Stimulated activated CD4-positive, alpha-beta T cell treated with anti-CD3 and anti-CD28 coated beads, TNF-alpha, amount 100 ng/mL, for 48 hours (primary cell): ENCODE measurements around the gene TBX6.
"Not testable (repeated sequence)": the region's sequence is repeated elsewhere in the genome, so short reads cannot be mapped to it uniquely, and the experiment has no call there.

Source experiments
- DNase-seq, 3 donors: peaks; one replicate each; pipeline ENCODE4 v3.0.0-alpha.2; 2020; ENCODE audit warnings: low read depth in 3 of 3

TBX6 gene

GRCh38 chr16:30091474-30092372 lies at the start of gene TBX6:
TBX6 (minus strand) TSS chr16:30091924; CDS start chr16:30091193, 731 bp downstream.
- peak; percentile 90 to 91 (median 90) for DNase-seq

- DNase-seq = no peak
These were observed 48.1 kb upstream of the TBX6 start for GRCh38 chr16:30139583-30140481.

GRCh38 chr16:30137897-30138296 lies 46.2 kb upstream of the TBX6 start:
- DNase-seq = no peak

- no peak for DNase-seq
These were observed 45.4 kb upstream of the TBX6 start for GRCh38 chr16:30136971-30137605.

GRCh38 chr16:30132591-30132990 lies 40.9 kb upstream of the TBX6 start:
- no peak for DNase-seq

GRCh38 chr16:30131869-30132475 lies 40.2 kb upstream of the TBX6 start:
- no peak for DNase-seq

GRCh38 chr16:30127993-30128392 lies 36.3 kb upstream of the TBX6 start:
- DNase-seq = no peak

GRCh38 chr16:30125690-30126089 lies 34.0 kb upstream of the TBX6 start:
- not testable (repeated sequence) for DNase-seq

GRCh38 chr16:30124985-30125379 lies 33.3 kb upstream of the TBX6 start:
- no peak for DNase-seq

GRCh38 chr16:30122604-30123160 lies 31.0 kb upstream of the TBX6 start:
- peak in 1 of 3 donors; percentile 17 for DNase-seq

GRCh38 chr16:30121741-30122571 lies 30.2 kb upstream of the TBX6 start:
- no peak for DNase-seq

GRCh38 chr16:30120340-30121105 lies 28.8 kb upstream of the TBX6 start:
- no peak for DNase-seq

GRCh38 chr16:30119428-30119827 lies 27.7 kb upstream of the TBX6 start:
- DNase-seq = no peak

GRCh38 chr16:30117768-30118167 lies 26.0 kb upstream of the TBX6 start:
- DNase-seq = no peak

GRCh38 chr16:30116291-30117207 lies 24.8 kb upstream of the TBX6 start:
- no peak for DNase-seq

GRCh38 chr16:30115238-30115637 lies 23.5 kb upstream of the TBX6 start:
- DNase-seq = no peak

GRCh38 chr16:30114833-30115232 lies 23.1 kb upstream of the TBX6 start:
- not testable (repeated sequence) for DNase-seq

- DNase-seq = no peak
These were observed 22.7 kb upstream of the TBX6 start for GRCh38 chr16:30114411-30114810.
